ENCODE data around the gene KRTAP23-1.

KRTAP23-1 gene

GRCh38 chr21:30348506-30348905, at the start of gene KRTAP23-1:
KRTAP23-1 (minus strand) TSS chr21:30348606; CDS start chr21:30348606, 0 bp downstream.
- DNase-seq (ENCODE audit: low spot score): no peak

- DNase-seq (ENCODE audit: low spot score): no peak
Observed at GRCh38 chr21:30395731-30396130, 47.3 kb upstream of the KRTAP23-1 start, which contains the start of gene KRTAP13-1. KRTAP13-1 (plus strand) TSS chr21:30396031; CDS start chr21:30396087, 56 bp downstream.

- no peak for DNase-seq (ENCODE audit: low spot score)
Observed at GRCh38 chr21:30391492-30392025, 43.2 kb upstream of the KRTAP23-1 start.

GRCh38 chr21:30382201-30382600, 33.8 kb upstream of the KRTAP23-1 start:
- no peak for DNase-seq (ENCODE audit: low spot score)

- DNase-seq (ENCODE audit: low spot score): no peak
Observed at GRCh38 chr21:30372139-30372770, 23.8 kb upstream of the KRTAP23-1 start, which contains the start of gene KRTAP13-2. KRTAP13-2 (minus strand) TSS chr21:30372271; CDS start chr21:30372213, 58 bp downstream.

- DNase-seq (ENCODE audit: low spot score): no peak
Observed at GRCh38 chr21:30355906-30356305, 7.5 kb upstream of the KRTAP23-1 start.

- no peak for DNase-seq (ENCODE audit: low spot score)
Observed at GRCh38 chr21:30354308-30355005, 6.1 kb upstream of the KRTAP23-1 start.

GRCh38 chr21:30351534-30351933, 3.1 kb upstream of the KRTAP23-1 start:
- no peak for DNase-seq (ENCODE audit: low spot score)

GRCh38 chr21:30349572-30349971, 1.2 kb upstream of the KRTAP23-1 start:
- no peak for DNase-seq (ENCODE audit: low spot score)

GRCh38 chr21:30345014-30345413, 3.4 kb downstream of the KRTAP23-1 start:
- DNase-seq (ENCODE audit: low spot score): no peak

- DNase-seq (ENCODE audit: low spot score): no peak
Observed at GRCh38 chr21:30340714-30341573, 7.5 kb downstream of the KRTAP23-1 start.

GRCh38 chr21:30338717-30339116, 9.7 kb downstream of the KRTAP23-1 start:
- DNase-seq (ENCODE audit: low spot score): no peak

- no peak for DNase-seq (ENCODE audit: low spot score)
Observed at GRCh38 chr21:30337772-30338171, 10.6 kb downstream of the KRTAP23-1 start.

- no peak for DNase-seq (ENCODE audit: low spot score)
Observed at GRCh38 chr21:30337276-30337744, 11.1 kb downstream of the KRTAP23-1 start, which contains the start of gene KRTAP27-1. KRTAP27-1 (minus strand) TSS chr21:30337694; CDS start chr21:30337668, 26 bp downstream.

- DNase-seq (ENCODE audit: low spot score): no peak
Observed at GRCh38 chr21:30336596-30336995, 11.8 kb downstream of the KRTAP23-1 start.

GRCh38 chr21:30333736-30334135, 14.7 kb downstream of the KRTAP23-1 start:
- DNase-seq (ENCODE audit: low spot score): no peak

GRCh38 chr21:30332681-30333080, 15.7 kb downstream of the KRTAP23-1 start:
- DNase-seq (ENCODE audit: low spot score): no peak

GRCh38 chr21:30329203-30329875, 19.1 kb downstream of the KRTAP23-1 start:
- no peak for DNase-seq (ENCODE audit: low spot score)

GRCh38 chr21:30326390-30326789, 22.0 kb downstream of the KRTAP23-1 start:
- no peak for DNase-seq (ENCODE audit: low spot score)

- no peak for DNase-seq (ENCODE audit: low spot score)
Observed at GRCh38 chr21:30320215-30320614, 28.2 kb downstream of the KRTAP23-1 start, which contains the start of gene KRTAP26-1. KRTAP26-1 (minus strand) TSS chr21:30320315; CDS start chr21:30320035, 280 bp downstream.

- DNase-seq (ENCODE audit: low spot score): no peak
Observed at GRCh38 chr21:30315701-30316100, 32.7 kb downstream of the KRTAP23-1 start.

All from hematopoietic multipotent progenitor cell treated with erythropoietin and hydrocortisone succinate and interleukin-3 and kit ligand, for 17 days (in vitro differentiated cells).